ENCODE data around the gene FAM118B. TPM values are rescaled to one million over a fixed set of nuclear protein-coding genes. Genes with fewer than 3 reads are reported as not detected.

Gene FAM118B
- total RNA-seq, 1 experiment from 2014 or later = 41.6 TPM

- no TSS peak for BruUV-seq (replicated peaks)
- H3K27me3 ChIP-seq (ENCODE audit: control insufficient read depth, insufficient read depth, low read length) = no peaks in the 10 kb centered on the region
- peaks cover 24% of the 10 kb centered on the region for H3K4me1 ChIP-seq (ENCODE audit: control insufficient read depth, insufficient read depth, low read length)
- TF ChIP-seq CTCF (IDR thresholded peaks at IDR 0.05) = no peak
- no peak for TF ChIP-seq SIN3A (IDR thresholded peaks at IDR 0.05; ENCODE audit: borderline replicate concordance, insufficient read depth, low read depth, low read length)
- TF ChIP-seq REST (IDR thresholded peaks at IDR 0.05; ENCODE audit: insufficient read depth in 1 of 2, low read depth in 2 of 2, low read length in 1 of 2) = no peak
- TF ChIP-seq TCF7L2 (IDR thresholded peaks at IDR 0.05; ENCODE audit: low read depth, low read length) = no peak
- no peak for TF ChIP-seq POLR2AphosphoS5 (IDR thresholded peaks at IDR 0.05; ENCODE audit: low read depth, low read length)
- H3K4me3 ChIP-seq (ENCODE audit: low read depth in 2 of 2, low read length in 2 of 2) = no peak overlapping the region
- H3K27ac ChIP-seq (ENCODE audit: low read length) = no peak overlapping the region
- DNase-seq (ENCODE audit: low read depth, low spot score) (no peak), ATAC-seq (no peak)
- H3K36me3 ChIP-seq (ENCODE audit: control insufficient read depth, insufficient read depth, low read length) = peaks cover 2% of the 10 kb centered on the region; the same call in 1 of the 2 replicates
- POLR2A ChIA-PET = no interaction called here
- H3K9me3 ChIP-seq (ENCODE audit: control insufficient read depth, insufficient read depth, low read depth, low read length) = no peaks in the 10 kb centered on the region
- intact Hi-C loops (cut with micrococcal nuclease; ENCODE audit: unreplicated experiment) = no loop called here
- CTCF ChIA-PET = no interaction called here
- in situ Hi-C loops (cut with HindIII; ENCODE audit: low pct_unique_long_range_greater_than_20kb, low sequenced_read_pairs) = loop anchor here (25.0 kb wide), 1 partner anchor 279 kb away; the partner anchor contains the start of gene VSIG10L2
Measured at GRCh38 chr11:126216526-126217305, 5.1 kb downstream of the FAM118B start.

- ChIA-PET POLR2A (no interaction called here), CTCF (no interaction called here)
- Histone ChIP-seq H3K4me1 (ENCODE audit: control insufficient read depth, insufficient read depth, low read length) (peaks cover 22% of the 10 kb centered on the region), H3K9me3 (ENCODE audit: control insufficient read depth, insufficient read depth, low read depth, low read length) (no peaks in the 10 kb centered on the region), H3K27ac (ENCODE audit: low read length) (no peak overlapping the region), H3K36me3 (ENCODE audit: control insufficient read depth, insufficient read depth, low read length) (no peaks in the 10 kb centered on the region), H3K4me3 (ENCODE audit: low read depth in 2 of 2, low read length in 2 of 2) (no peak overlapping the region), H3K27me3 (ENCODE audit: control insufficient read depth, insufficient read depth, low read length) (no peaks in the 10 kb centered on the region)
- in situ Hi-C loops (cut with HindIII; ENCODE audit: low pct_unique_long_range_greater_than_20kb, low sequenced_read_pairs) = loop anchor here (25.0 kb wide), 1 partner anchor 280 kb away; the partner anchor contains the start of gene VSIG10L2
- ATAC-seq (no peak), DNase-seq (ENCODE audit: low read depth, low spot score) (no peak)
- intact Hi-C loops (cut with micrococcal nuclease; ENCODE audit: unreplicated experiment) = no loop called here
- no peak for TF ChIP-seq CTCF (IDR thresholded peaks at IDR 0.05)
- TF ChIP-seq POLR2AphosphoS5 (IDR thresholded peaks at IDR 0.05; ENCODE audit: low read depth, low read length) = no peak
- no peak for TF ChIP-seq SIN3A (IDR thresholded peaks at IDR 0.05; ENCODE audit: borderline replicate concordance, insufficient read depth, low read depth, low read length)
- no peak for TF ChIP-seq REST (IDR thresholded peaks at IDR 0.05; ENCODE audit: insufficient read depth in 1 of 2, low read depth in 2 of 2, low read length in 1 of 2)
- no peak for TF ChIP-seq TCF7L2 (IDR thresholded peaks at IDR 0.05; ENCODE audit: low read depth, low read length)
- no TSS peak for BruUV-seq (replicated peaks)
Measured at GRCh38 chr11:126217491-126217890, 5.9 kb downstream of the FAM118B start.

Measured in Panc1 (cell line).